Memory B cell (primary cell): ENCODE measurements around the gene KIF21A.
"Not testable (repeated sequence)": the region's sequence is repeated elsewhere in the genome, so short reads cannot be mapped to it uniquely, and the experiment has no call there.

Experiments used
- ATAC-seq: fragments of 150-1000 bp; cut with Tn5 transposase; 2 replicates; pipeline ENCODE4 v1.10.0; 2021; ENCODE audit warnings: low read depth, mild to moderate bottlenecking, moderate library complexity
- DNase-seq, 2 donors: peaks; one replicate each; pipeline ENCODE4 v3.0.0; 2022; ENCODE audit warnings: low spot score in 2 of 2
- H3K27ac Mint-ChIP-seq: one replicate; pipeline ENCODE4 v1.8.0; 2022; ENCODE audit warnings: mild to moderate bottlenecking, moderate library complexity, mixed read lengths
- H3K27me3 Mint-ChIP-seq: one replicate; pipeline ENCODE4 v1.8.0; 2022; ENCODE audit warnings: mixed read lengths
- H3K36me3 Mint-ChIP-seq: one replicate; pipeline ENCODE4 v1.8.0; 2022; ENCODE audit warnings: mild to moderate bottlenecking, mixed read lengths
- H3K4me1 Mint-ChIP-seq: one replicate; pipeline ENCODE4 v1.8.0; 2022; ENCODE audit warnings: mixed read lengths
- H3K4me3 Mint-ChIP-seq: one replicate; pipeline ENCODE4 v1.8.0; 2022; ENCODE audit warnings: mild to moderate bottlenecking, moderate library complexity, mixed read lengths
- H3K9me3 Mint-ChIP-seq: one replicate; pipeline ENCODE4 v1.8.0; 2022; ENCODE audit warnings: mixed read lengths

The KIF21A gene

GRCh38 chr12:39331539-39332261 lies 111.2 kb downstream of the KIF21A start:
- no peaks in the 10 kb centered on the region for H3K4me1 Mint-ChIP-seq
- no peaks in the 10 kb centered on the region for H3K27me3 Mint-ChIP-seq
- H3K4me3 Mint-ChIP-seq: no peak overlapping the region
- H3K36me3 Mint-ChIP-seq: peaks cover 5% of the 10 kb centered on the region
- ATAC-seq (no peak), DNase-seq (no peak)
- H3K27ac Mint-ChIP-seq: no peak overlapping the region
- no peaks in the 10 kb centered on the region for H3K9me3 Mint-ChIP-seq

GRCh38 chr12:39329876-39330275 lies 113.0 kb downstream of the KIF21A start:
- Mint-ChIP-seq H3K27me3 (no peaks in the 10 kb centered on the region), H3K27ac (no peak overlapping the region), H3K36me3 (peaks cover 5% of the 10 kb centered on the region), H3K4me3 (no peak overlapping the region), H3K9me3 (no peaks in the 10 kb centered on the region), H3K4me1 (no peaks in the 10 kb centered on the region)
- ATAC-seq (no peak), DNase-seq (no peak)

- no peaks in the 10 kb centered on the region for H3K27me3 Mint-ChIP-seq
- H3K27ac Mint-ChIP-seq: no peak overlapping the region
- no peak overlapping the region for H3K4me3 Mint-ChIP-seq
These were observed 113.9 kb downstream of the KIF21A start for GRCh38 chr12:39329018-39329417.

GRCh38 chr12:39327965-39328364 lies 115.0 kb downstream of the KIF21A start:
- H3K4me3 Mint-ChIP-seq: no peak overlapping the region
- H3K27ac Mint-ChIP-seq: no peak overlapping the region
- peaks cover 5% of the 10 kb centered on the region for H3K36me3 Mint-ChIP-seq
- ATAC-seq (no peak), DNase-seq (no peak)
- no peaks in the 10 kb centered on the region for H3K4me1 Mint-ChIP-seq
- H3K9me3 Mint-ChIP-seq: no peaks in the 10 kb centered on the region
- H3K27me3 Mint-ChIP-seq: no peaks in the 10 kb centered on the region

More at GRCh38 chr12:39329018-39329417, 113.9 kb downstream of the KIF21A start:
- Mint-ChIP-seq H3K36me3 (peaks cover 5% of the 10 kb centered on the region), H3K9me3 (no peaks in the 10 kb centered on the region), H3K4me1 (no peaks in the 10 kb centered on the region)
- no peak for ATAC-seq
- no peak for DNase-seq

- no peak for ATAC-seq
- Mint-ChIP-seq H3K4me1 (no peaks in the 10 kb centered on the region), H3K4me3 (no peak overlapping the region), H3K36me3 (peaks cover 5% of the 10 kb centered on the region), H3K27ac (no peak overlapping the region), H3K27me3 (no peaks in the 10 kb centered on the region), H3K9me3 (no peaks in the 10 kb centered on the region)
- no peak for DNase-seq
These were observed 115.4 kb downstream of the KIF21A start for GRCh38 chr12:39327510-39327909.

GRCh38 chr12:39319180-39319579 lies 123.7 kb downstream of the KIF21A start:
- no peaks in the 10 kb centered on the region for H3K36me3 Mint-ChIP-seq
- no peaks in the 10 kb centered on the region for H3K27me3 Mint-ChIP-seq
- no peak overlapping the region for H3K27ac Mint-ChIP-seq
- no peak overlapping the region for H3K4me3 Mint-ChIP-seq
- H3K4me1 Mint-ChIP-seq: no peaks in the 10 kb centered on the region
- H3K9me3 Mint-ChIP-seq: no peaks in the 10 kb centered on the region
- ATAC-seq (no peak), DNase-seq (no peak)

- Mint-ChIP-seq H3K36me3 (no peaks in the 10 kb centered on the region), H3K27me3 (no peaks in the 10 kb centered on the region), H3K9me3 (peaks cover 2% of the 10 kb centered on the region), H3K4me1 (no peaks in the 10 kb centered on the region), H3K4me3 (no peak overlapping the region), H3K27ac (no peak overlapping the region)
- no peak for DNase-seq
- no peak for ATAC-seq
These were observed 128.4 kb downstream of the KIF21A start for GRCh38 chr12:39314547-39314946.

DNA sequence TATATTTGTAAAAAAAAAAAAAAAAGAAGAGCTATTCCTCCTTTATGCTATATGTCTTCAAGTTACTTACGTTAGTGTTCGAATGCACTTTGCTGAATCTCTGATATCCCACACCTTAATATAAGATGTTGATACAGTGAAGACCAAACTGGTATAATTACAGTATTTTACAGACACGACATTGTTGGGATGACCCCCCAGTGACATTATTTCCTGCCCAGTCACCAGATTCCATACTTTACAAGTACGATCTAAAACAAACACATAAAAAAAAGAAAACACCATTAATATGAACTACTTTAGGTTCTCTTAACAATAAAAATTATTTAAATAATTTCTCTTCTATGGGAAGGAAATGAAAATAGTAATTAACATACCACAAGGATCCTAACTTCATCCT lies 133.4 kb downstream of the KIF21A start:
- peaks cover 2% of the 10 kb centered on the region for H3K9me3 Mint-ChIP-seq

DNA sequence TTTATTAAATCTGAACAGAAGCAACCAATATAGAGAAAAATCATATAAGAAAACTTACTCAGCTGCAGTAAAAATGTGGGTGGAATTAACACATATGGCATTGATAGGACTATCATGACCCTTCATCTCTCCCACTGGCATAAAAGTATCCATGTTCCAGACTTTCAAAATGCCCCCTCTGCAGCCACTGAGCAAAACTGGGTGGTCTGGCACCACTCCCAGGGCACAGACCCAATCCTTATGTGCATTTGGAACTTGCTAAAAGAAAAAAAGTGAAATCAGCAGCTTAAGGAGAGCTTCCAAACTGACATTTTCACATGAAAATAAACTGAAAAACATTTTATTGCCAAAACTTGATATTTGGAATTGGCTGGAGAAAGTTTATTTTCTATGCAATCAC lies 141.5 kb downstream of the KIF21A start:
- Mint-ChIP-seq H3K36me3 (peaks cover 2% of the 10 kb centered on the region), H3K4me3 (no peak overlapping the region), H3K9me3 (peaks cover 3% of the 10 kb centered on the region), H3K27ac (no peak overlapping the region), H3K4me1 (no peaks in the 10 kb centered on the region), H3K27me3 (no peaks in the 10 kb centered on the region)
- DNase-seq (no peak), ATAC-seq (no peak)

More for the DNA sequence above, 133.4 kb downstream of the KIF21A start:
- DNase-seq (no peak), ATAC-seq (no peak)
- Mint-ChIP-seq H3K4me1 (no peaks in the 10 kb centered on the region), H3K4me3 (no peak overlapping the region), H3K27me3 (no peaks in the 10 kb centered on the region), H3K36me3 (peaks cover under 1% of the 10 kb centered on the region), H3K27ac (no peak overlapping the region)

- DNase-seq: no peak
- Mint-ChIP-seq H3K4me3 (no peak overlapping the region), H3K27ac (no peak overlapping the region), H3K4me1 (no peaks in the 10 kb centered on the region), H3K36me3 (peaks cover 2% of the 10 kb centered on the region), H3K27me3 (no peaks in the 10 kb centered on the region), H3K9me3 (peaks cover 3% of the 10 kb centered on the region)
- no peak for ATAC-seq
These were observed 142.1 kb downstream of the KIF21A start for GRCh38 chr12:39300799-39301198.

DNA sequence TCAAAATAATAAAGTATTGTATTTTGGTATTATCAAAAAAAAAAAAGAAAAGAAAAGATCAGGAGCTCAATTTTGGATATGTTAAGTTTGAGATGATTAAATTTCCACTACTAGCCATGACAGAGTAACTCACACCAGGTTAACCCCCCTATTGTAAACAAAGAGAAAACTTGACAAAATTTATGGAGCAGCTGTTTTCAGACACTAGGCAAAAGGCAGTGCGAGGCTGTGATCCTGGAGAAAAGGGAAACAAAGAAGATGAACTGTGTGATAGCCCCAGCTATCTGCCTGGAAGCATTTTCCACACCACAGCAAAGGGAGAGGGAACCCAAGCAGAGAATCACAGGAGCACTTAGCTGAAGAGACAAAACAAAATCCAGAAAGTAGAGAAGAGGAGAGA lies 145.0 kb downstream of the KIF21A start:
- peaks cover 3% of the 10 kb centered on the region for H3K9me3 Mint-ChIP-seq
- no peaks in the 10 kb centered on the region for H3K27me3 Mint-ChIP-seq
- no peak overlapping the region for H3K27ac Mint-ChIP-seq
- no peaks in the 10 kb centered on the region for H3K36me3 Mint-ChIP-seq
- no peak overlapping the region for H3K4me3 Mint-ChIP-seq
- no peaks in the 10 kb centered on the region for H3K4me1 Mint-ChIP-seq
- DNase-seq (no peak), ATAC-seq (no peak)

GRCh38 chr12:39296496-39296895 lies 146.4 kb downstream of the KIF21A start:
- Mint-ChIP-seq H3K27ac (no peak overlapping the region), H3K27me3 (no peaks in the 10 kb centered on the region), H3K36me3 (no peaks in the 10 kb centered on the region), H3K4me1 (no peaks in the 10 kb centered on the region), H3K4me3 (no peak overlapping the region), H3K9me3 (peaks cover 3% of the 10 kb centered on the region)
- ATAC-seq: no peak
- DNase-seq: no peak

DNA sequence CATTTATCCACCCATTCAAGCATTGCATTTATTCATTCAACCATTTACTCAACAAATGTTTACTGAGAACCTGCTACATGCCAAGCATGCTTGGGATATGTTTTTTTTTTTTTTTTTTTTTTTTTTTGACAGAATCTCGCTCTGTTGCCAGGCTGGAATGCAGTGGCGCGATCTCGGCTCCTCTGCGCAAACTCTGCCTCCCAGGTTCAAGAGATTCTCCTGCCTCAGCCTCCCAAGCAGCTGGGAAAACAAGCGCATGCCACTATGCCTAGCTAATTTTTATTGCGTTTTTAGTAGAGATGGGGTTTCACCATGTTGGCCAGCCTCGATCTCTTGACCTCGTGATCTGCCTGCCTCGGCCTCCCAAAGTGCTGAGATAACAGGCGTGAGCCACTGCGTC lies 147.3 kb downstream of the KIF21A start:
- not testable (repeated sequence) for H3K36me3 Mint-ChIP-seq, H3K9me3 Mint-ChIP-seq, H3K27ac Mint-ChIP-seq, H3K4me3 Mint-ChIP-seq, ATAC-seq, H3K27me3 Mint-ChIP-seq, H3K4me1 Mint-ChIP-seq, DNase-seq

DNA sequence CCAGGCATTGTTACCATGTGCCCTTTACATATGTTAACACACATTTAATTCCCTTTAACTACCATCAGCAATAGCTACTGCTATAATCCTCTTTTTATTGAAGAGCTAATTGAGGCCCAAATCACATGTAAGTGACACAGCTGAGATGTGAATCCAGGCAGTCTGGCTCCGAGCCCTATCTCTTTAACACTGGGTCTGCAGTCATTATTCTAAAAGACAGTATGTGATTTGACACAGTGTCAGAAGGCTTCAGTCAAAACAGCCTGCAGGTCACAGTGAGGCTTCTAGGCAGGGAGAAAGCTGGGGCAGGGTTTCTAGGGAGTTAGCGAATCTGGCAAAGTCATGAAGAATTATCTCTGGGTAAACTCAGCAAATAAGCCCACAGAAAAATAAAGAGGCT lies 148.2 kb downstream of the KIF21A start:
- H3K27me3 Mint-ChIP-seq: no peaks in the 10 kb centered on the region
- no peak overlapping the region for H3K27ac Mint-ChIP-seq
- peaks cover 3% of the 10 kb centered on the region for H3K9me3 Mint-ChIP-seq
- no peaks in the 10 kb centered on the region for H3K4me1 Mint-ChIP-seq
- no peak for ATAC-seq
- H3K36me3 Mint-ChIP-seq: no peaks in the 10 kb centered on the region
- no peak overlapping the region for H3K4me3 Mint-ChIP-seq
- no peak for DNase-seq

GRCh38 chr12:39292125-39292630 lies 150.7 kb downstream of the KIF21A start:
- Mint-ChIP-seq H3K27ac (no peak overlapping the region), H3K9me3 (no peaks in the 10 kb centered on the region), H3K4me3 (no peak overlapping the region), H3K36me3 (no peaks in the 10 kb centered on the region), H3K4me1 (peaks cover 2% of the 10 kb centered on the region), H3K27me3 (no peaks in the 10 kb centered on the region)
- DNase-seq (no peak), ATAC-seq (no peak)
